Measurements from ENCODE around the gene PCDHGA6. TPM values are rescaled to one million over a fixed set of nuclear protein-coding genes. Genes with fewer than 3 reads are reported as not detected.
A peak's percentile ranks its signal among the peaks of the same experiment; 100 is the strongest.
"Not testable (repeated sequence)": the region's sequence is repeated elsewhere in the genome, so short reads cannot be mapped to it uniquely, and the experiment has no call there.

PCDHGA6 gene
- total RNA-seq, 1 donor from 2014 or later = 3.9 TPM

- Mint-ChIP-seq H3K27me3 (ENCODE audit: unreplicated experiment) (peaks cover 4% of the 10 kb centered on the region), H3K27ac (ENCODE audit: unreplicated experiment) (no peak within 1 kb of the TSS), H3K36me3 (ENCODE audit: low read depth, unreplicated experiment) (peaks cover 69% of the 10 kb centered on the region), H3K4me1 (ENCODE audit: unreplicated experiment) (peaks cover 3% of the 10 kb centered on the region), H3K4me3 (ENCODE audit: unreplicated experiment) (peak within 1 kb of the TSS; percentile 56), H3K9me3 (ENCODE audit: unreplicated experiment) (peaks cover 37% of the 10 kb centered on the region)
- DNase-seq (ENCODE audit: low spot score) = no peak
- TF ChIP-seq, protein P1, sequence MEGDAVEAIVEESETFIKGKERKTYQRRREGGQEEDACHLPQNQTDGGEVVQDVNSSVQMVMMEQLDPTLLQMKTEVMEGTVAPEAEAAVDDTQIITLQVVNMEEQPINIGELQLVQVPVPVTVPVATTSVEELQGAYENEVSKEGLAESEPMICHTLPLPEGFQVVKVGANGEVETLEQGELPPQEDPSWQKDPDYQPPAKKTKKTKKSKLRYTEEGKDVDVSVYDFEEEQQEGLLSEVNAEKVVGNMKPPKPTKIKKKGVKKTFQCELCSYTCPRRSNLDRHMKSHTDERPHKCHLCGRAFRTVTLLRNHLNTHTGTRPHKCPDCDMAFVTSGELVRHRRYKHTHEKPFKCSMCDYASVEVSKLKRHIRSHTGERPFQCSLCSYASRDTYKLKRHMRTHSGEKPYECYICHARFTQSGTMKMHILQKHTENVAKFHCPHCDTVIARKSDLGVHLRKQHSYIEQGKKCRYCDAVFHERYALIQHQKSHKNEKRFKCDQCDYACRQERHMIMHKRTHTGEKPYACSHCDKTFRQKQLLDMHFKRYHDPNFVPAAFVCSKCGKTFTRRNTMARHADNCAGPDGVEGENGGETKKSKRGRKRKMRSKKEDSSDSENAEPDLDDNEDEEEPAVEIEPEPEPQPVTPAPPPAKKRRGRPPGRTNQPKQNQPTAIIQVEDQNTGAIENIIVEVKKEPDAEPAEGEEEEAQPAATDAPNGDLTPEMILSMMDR (IDR thresholded peaks at IDR 0.05; ENCODE audit: unreplicated experiment) = no peak
These were observed 18.9 kb downstream of the PCDHGA6 start, which contains the start of gene PCDHGA8 for GRCh38 chr5:141392429-141393198. PCDHGA8 (plus strand) TSS chr5:141392633; CDS start chr5:141392814, 181 bp downstream.

DNA sequence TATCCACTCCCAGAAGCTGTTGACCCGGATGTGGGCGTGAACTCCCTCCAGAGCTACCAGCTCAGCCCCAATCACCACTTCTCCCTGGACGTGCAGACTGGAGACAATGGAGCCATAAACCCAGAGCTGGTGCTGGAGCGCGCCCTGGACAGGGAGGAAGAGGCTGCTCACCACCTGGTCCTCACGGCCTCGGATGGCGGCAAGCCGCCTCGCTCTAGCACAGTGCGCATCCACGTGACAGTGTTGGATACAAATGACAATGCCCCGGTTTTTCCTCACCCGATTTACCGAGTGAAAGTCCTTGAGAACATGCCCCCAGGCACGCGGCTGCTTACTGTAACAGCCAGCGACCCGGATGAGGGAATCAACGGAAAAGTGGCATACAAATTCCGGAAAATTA, 19.6 kb downstream of the PCDHGA6 start:
- Mint-ChIP-seq H3K9me3 (ENCODE audit: unreplicated experiment) (peaks cover 36% of the 10 kb centered on the region), H3K4me3 (ENCODE audit: unreplicated experiment) (peak overlapping the region; percentile 56), H3K36me3 (ENCODE audit: low read depth, unreplicated experiment) (peaks cover 66% of the 10 kb centered on the region), H3K27ac (ENCODE audit: unreplicated experiment) (no peak overlapping the region), H3K27me3 (ENCODE audit: unreplicated experiment) (peaks cover 4% of the 10 kb centered on the region), H3K4me1 (ENCODE audit: unreplicated experiment) (peaks cover 3% of the 10 kb centered on the region)
- TF ChIP-seq, protein P1 (IDR thresholded peaks at IDR 0.05; ENCODE audit: unreplicated experiment) = no peak
- DNase-seq (ENCODE audit: low spot score) = no peak

DNA sequence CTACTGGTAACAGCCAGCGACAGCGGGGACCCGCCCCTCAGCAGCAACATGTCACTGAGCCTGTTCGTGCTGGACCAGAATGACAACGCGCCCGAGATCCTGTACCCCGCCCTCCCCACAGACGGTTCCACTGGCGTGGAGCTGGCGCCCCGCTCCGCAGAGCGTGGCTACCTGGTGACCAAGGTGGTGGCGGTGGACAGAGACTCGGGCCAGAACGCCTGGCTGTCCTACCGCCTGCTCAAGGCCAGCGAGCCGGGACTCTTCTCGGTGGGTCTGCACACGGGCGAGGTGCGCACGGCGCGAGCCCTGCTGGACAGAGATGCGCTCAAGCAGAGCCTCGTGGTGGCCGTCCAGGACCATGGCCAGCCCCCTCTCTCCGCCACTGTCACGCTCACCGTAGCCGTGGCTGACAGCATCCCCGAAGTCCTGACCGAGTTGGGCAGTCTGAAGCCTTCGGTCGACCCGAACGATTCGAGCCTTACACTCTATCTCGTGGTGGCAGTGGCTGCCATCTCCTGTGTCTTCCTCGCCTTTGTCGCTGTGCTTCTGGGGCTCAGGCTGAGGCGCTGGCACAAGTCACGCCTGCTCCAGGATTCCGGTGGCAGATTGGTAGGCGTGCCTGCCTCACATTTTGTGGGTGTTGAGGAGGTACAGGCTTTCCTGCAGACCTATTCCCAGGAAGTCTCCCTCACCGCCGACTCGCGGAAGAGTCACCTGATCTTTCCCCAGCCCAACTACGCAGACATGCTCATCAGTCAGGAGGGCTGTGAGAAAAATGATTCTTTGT, 20.9 kb downstream of the PCDHGA6 start:
- not testable (repeated sequence) for H3K4me1 Mint-ChIP-seq (ENCODE audit: unreplicated experiment); H3K27me3 Mint-ChIP-seq (ENCODE audit: unreplicated experiment); H3K27ac Mint-ChIP-seq (ENCODE audit: unreplicated experiment); DNase-seq (ENCODE audit: low spot score)
- Mint-ChIP-seq H3K4me3 (ENCODE audit: unreplicated experiment) (peak overlapping the region; percentile 56), H3K36me3 (ENCODE audit: low read depth, unreplicated experiment) (peaks cover 63% of the 10 kb centered on the region), H3K9me3 (ENCODE audit: unreplicated experiment) (peaks cover 35% of the 10 kb centered on the region)

- H3K27me3 Mint-ChIP-seq (ENCODE audit: unreplicated experiment); H3K27ac Mint-ChIP-seq (ENCODE audit: unreplicated experiment); DNase-seq (ENCODE audit: low spot score); H3K4me1 Mint-ChIP-seq (ENCODE audit: unreplicated experiment): not testable (repeated sequence)
- Mint-ChIP-seq H3K36me3 (ENCODE audit: low read depth, unreplicated experiment) (peaks cover 51% of the 10 kb centered on the region), H3K9me3 (ENCODE audit: unreplicated experiment) (peaks cover 36% of the 10 kb centered on the region), H3K4me3 (ENCODE audit: unreplicated experiment) (peak within 1 kb of the TSS; percentile 77)
These were observed 24.3 kb downstream of the PCDHGA6 start, which contains the start of gene PCDHGB5 for GRCh38 chr5:141397756-141398551. PCDHGB5 (plus strand) TSS chr5:141397947; CDS start chr5:141398128, 181 bp downstream.

GRCh38 chr5:141398608-141399007, 24.9 kb downstream of the PCDHGA6 start:
- Mint-ChIP-seq H3K4me3 (ENCODE audit: unreplicated experiment) (peak overlapping the region; percentile 77), H3K27me3 (ENCODE audit: unreplicated experiment) (peaks cover 2% of the 10 kb centered on the region), H3K27ac (ENCODE audit: unreplicated experiment) (no peak overlapping the region), H3K4me1 (ENCODE audit: unreplicated experiment) (peaks cover 2% of the 10 kb centered on the region), H3K9me3 (ENCODE audit: unreplicated experiment) (peaks cover 34% of the 10 kb centered on the region), H3K36me3 (ENCODE audit: low read depth, unreplicated experiment) (peaks cover 48% of the 10 kb centered on the region)
- TF ChIP-seq, protein P1 (IDR thresholded peaks at IDR 0.05; ENCODE audit: unreplicated experiment) = no peak
- no peak for DNase-seq (ENCODE audit: low spot score)
